OCI-LY1 (cell line): ENCODE results near the gene SNX12.

Experiments
- EZH2 ChIP-seq: fragments of 200-600 bp; sonication (generic), shearing (Covaris generic); IDR thresholded peaks from 2 replicates; pipeline ENCODE4 v1.8.0; 2017; ENCODE audit warnings: borderline replicate concordance, mixed run types, mild to moderate bottlenecking, antibody characterized with exemption, low read length, moderate library complexity, mixed read lengths
- TF ChIP-seq, protein P1 (sequence below): fragments of 200-600 bp; sonication (generic), shearing (Covaris generic); IDR thresholded peaks from 2 replicates; pipeline ENCODE4 v1.5.1; 2017; ENCODE audit warnings: mild to moderate bottlenecking, antibody characterized with exemption, low read length, moderate library complexity, mixed read lengths

DNA sequence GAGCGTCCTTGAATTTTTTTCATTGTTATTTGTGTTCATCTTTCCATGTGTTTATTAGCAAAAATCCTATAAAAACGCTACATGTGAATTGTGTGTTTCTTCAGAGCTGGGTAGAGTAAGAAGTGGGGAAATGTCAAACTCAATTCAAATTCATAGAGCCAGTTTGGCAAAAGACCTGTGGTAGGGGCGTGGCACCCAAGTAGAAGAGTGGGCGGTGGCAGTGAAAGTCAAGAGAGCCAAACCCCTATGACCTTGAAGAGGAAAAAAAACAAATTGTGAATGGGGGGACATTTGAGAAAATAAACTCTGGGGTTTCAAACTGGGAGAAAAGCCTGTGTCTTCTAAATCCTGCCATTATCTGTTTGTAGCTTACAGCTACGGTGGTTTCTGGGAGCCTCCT lies 23.1 kb upstream of the SNX12 start:
- TF ChIP-seq, protein P1, sequence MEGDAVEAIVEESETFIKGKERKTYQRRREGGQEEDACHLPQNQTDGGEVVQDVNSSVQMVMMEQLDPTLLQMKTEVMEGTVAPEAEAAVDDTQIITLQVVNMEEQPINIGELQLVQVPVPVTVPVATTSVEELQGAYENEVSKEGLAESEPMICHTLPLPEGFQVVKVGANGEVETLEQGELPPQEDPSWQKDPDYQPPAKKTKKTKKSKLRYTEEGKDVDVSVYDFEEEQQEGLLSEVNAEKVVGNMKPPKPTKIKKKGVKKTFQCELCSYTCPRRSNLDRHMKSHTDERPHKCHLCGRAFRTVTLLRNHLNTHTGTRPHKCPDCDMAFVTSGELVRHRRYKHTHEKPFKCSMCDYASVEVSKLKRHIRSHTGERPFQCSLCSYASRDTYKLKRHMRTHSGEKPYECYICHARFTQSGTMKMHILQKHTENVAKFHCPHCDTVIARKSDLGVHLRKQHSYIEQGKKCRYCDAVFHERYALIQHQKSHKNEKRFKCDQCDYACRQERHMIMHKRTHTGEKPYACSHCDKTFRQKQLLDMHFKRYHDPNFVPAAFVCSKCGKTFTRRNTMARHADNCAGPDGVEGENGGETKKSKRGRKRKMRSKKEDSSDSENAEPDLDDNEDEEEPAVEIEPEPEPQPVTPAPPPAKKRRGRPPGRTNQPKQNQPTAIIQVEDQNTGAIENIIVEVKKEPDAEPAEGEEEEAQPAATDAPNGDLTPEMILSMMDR = no peak
- no peak for TF ChIP-seq EZH2
